ENCODE measurements around the gene C1QTNF12. TPM values are rescaled to one million over a fixed set of nuclear protein-coding genes. Genes with fewer than 3 reads are reported as not detected.

The C1QTNF12 gene
- polyA plus RNA-seq, 1 experiment, result 0.21 TPM

GRCh38 chr1:1274931-1275431 is 28.5 kb upstream of the C1QTNF12 start:
- H3K9me3 ChIP-seq (ENCODE audit: control insufficient read depth, insufficient read depth, low read length), result no peaks in the 10 kb centered on the region; the same call in 1 of the 2 replicates
- H3K27me3 ChIP-seq (ENCODE audit: control insufficient read depth, insufficient read depth, low read length), result no peaks in the 10 kb centered on the region
- POLR2A ChIA-PET, result no interaction called here
- TF ChIP-seq, protein P1, sequence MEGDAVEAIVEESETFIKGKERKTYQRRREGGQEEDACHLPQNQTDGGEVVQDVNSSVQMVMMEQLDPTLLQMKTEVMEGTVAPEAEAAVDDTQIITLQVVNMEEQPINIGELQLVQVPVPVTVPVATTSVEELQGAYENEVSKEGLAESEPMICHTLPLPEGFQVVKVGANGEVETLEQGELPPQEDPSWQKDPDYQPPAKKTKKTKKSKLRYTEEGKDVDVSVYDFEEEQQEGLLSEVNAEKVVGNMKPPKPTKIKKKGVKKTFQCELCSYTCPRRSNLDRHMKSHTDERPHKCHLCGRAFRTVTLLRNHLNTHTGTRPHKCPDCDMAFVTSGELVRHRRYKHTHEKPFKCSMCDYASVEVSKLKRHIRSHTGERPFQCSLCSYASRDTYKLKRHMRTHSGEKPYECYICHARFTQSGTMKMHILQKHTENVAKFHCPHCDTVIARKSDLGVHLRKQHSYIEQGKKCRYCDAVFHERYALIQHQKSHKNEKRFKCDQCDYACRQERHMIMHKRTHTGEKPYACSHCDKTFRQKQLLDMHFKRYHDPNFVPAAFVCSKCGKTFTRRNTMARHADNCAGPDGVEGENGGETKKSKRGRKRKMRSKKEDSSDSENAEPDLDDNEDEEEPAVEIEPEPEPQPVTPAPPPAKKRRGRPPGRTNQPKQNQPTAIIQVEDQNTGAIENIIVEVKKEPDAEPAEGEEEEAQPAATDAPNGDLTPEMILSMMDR (IDR thresholded peaks at IDR 0.05; ENCODE audit: low read depth, low read length), result no peak
- no peak overlapping the region for H3K27ac ChIP-seq (ENCODE audit: low read depth, low read length)
- peak overlapping the region; percentile 70 for H3K4me3 ChIP-seq (ENCODE audit: low read depth, low read length)
- DNase-seq (ENCODE audit: low read depth, low spot score), result no peak
- CTCF ChIA-PET, result no interaction called here

GRCh38 chr1:1274299-1274930 is 27.9 kb upstream of the C1QTNF12 start:
- no peaks in the 10 kb centered on the region for H3K27me3 ChIP-seq (ENCODE audit: control insufficient read depth, insufficient read depth, low read length)
- POLR2A ChIA-PET, result interaction anchor here (1.0 to 1.9 kb wide), 4 partner anchors 10 to 43 kb away, joined by 4 to 10 read pairs (median 4); no protein-coding TSS in a partner anchor
- H3K9me3 ChIP-seq (ENCODE audit: control insufficient read depth, insufficient read depth, low read length), result no peaks in the 10 kb centered on the region; the same call in 1 of the 2 replicates
- CTCF ChIA-PET, result no interaction called here
- no peak overlapping the region for H3K27ac ChIP-seq (ENCODE audit: low read depth, low read length)
- H3K4me3 ChIP-seq (ENCODE audit: low read depth, low read length), result peak overlapping the region; percentile 70
- DNase-seq (ENCODE audit: low read depth, low spot score), result no peak
- TF ChIP-seq, protein P1 (IDR thresholded peaks at IDR 0.05; ENCODE audit: low read depth, low read length), result no peak

DNA sequence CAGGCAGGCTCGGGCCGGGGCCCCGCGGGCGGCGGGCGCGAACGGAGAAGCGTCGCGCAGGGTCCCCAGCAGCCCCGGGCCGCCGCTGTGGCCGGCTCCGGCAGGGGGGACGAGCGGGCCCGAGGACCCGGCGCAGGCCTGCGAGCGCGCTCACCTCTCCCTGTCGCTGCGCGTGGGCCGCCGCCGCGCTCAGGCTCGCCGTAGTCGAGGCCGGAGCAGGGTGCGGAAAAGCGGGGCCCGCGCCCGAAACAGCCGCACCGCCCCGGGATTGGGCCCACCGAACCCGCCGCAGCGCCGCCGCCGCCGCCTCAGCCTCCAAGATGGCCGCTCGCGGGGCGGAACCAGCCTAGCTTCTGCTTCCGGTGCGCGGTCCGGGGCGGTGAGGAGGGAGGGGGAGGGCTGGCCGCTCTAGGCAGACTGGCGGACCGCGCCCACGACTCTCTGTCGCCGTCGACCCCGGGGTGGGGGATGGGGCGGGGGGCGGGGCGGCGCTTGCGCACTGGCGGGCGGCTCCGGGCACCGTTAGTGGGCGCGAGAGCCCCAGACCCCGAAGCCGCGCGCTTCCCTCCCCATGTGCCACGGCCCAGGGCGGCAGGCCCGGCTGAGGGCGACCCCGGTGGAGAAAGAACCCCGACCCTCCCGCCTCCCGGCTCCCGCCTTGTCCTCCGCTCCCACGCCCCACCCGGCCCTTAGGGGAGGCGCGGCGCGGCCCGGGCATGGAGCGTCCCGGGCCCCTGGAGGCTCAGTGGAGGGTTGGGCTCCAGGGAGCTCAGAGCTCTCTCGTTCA is 27.2 kb upstream of the C1QTNF12 start, which contains the start of gene UBE2J2:
TSS of gene UBE2J2 (minus strand) at position 343 of the 787 bp plus-strand sequence. CDS start 5,862 bp downstream, outside the sequence.
- ChIA-PET POLR2A (interaction anchor here (0.6 to 1.9 kb wide), 8 partner anchors 9 to 280 kb away, joined by 3 to 10 read pairs (median 4); no protein-coding TSS in a partner anchor), CTCF (interaction anchor here (0.6 to 0.7 kb wide), 2 partner anchors 146 to 172 kb away, joined by 5 to 7 read pairs; no protein-coding TSS in a partner anchor)
- Histone ChIP-seq H3K9me3 (ENCODE audit: control insufficient read depth, insufficient read depth, low read length) (no peaks in the 10 kb centered on the region; the same call in 1 of the 2 replicates), H3K27ac (ENCODE audit: low read depth, low read length) (peak within 1 kb of the TSS; percentile 61), H3K4me3 (ENCODE audit: low read depth, low read length) (peak within 1 kb of the TSS; percentile 87), H3K27me3 (ENCODE audit: control insufficient read depth, insufficient read depth, low read length) (no peaks in the 10 kb centered on the region)
- TF ChIP-seq, protein P1 (IDR thresholded peaks at IDR 0.05; ENCODE audit: low read depth, low read length), result no peak
- peak; percentile 85 for DNase-seq (ENCODE audit: low read depth, low spot score)

GRCh38 chr1:1273209-1273511 is 26.6 kb upstream of the C1QTNF12 start:
- no peak for DNase-seq (ENCODE audit: low read depth, low spot score)
- ChIA-PET POLR2A (interaction anchor here (0.6 to 1.9 kb wide), 8 partner anchors 9 to 279 kb away, joined by 3 to 10 read pairs (median 4); no protein-coding TSS in a partner anchor), CTCF (interaction anchor here (0.6 to 0.7 kb wide), 2 partner anchors 146 to 172 kb away, joined by 5 to 7 read pairs; no protein-coding TSS in a partner anchor)
- Histone ChIP-seq H3K27ac (ENCODE audit: low read depth, low read length) (peak overlapping the region; percentile 61), H3K4me3 (ENCODE audit: low read depth, low read length) (peak overlapping the region; percentile 87), H3K9me3 (ENCODE audit: control insufficient read depth, insufficient read depth, low read length) (no peaks in the 10 kb centered on the region; the same call in 1 of the 2 replicates), H3K27me3 (ENCODE audit: control insufficient read depth, insufficient read depth, low read length) (no peaks in the 10 kb centered on the region)
- TF ChIP-seq, protein P1 (IDR thresholded peaks at IDR 0.05; ENCODE audit: low read depth, low read length), result no peak
